NCI-H187 (cell line): Measurements from ENCODE around the gene NMT1.

Source experiments
- DNase-seq, 2 experiments: peaks; one replicate each; lab custom pipeline; 2025; lab: John Stamatoyannopoulos, UW

The NMT1 gene

GRCh38 chr17:45060797-45061605 is at the start of gene NMT1:
Gene NMT1 (plus strand): TSS chr17:45061317. CDS start chr17:45061330, 13 bp downstream.
- peak; percentile 97 to 98 for DNase-seq

DNA sequence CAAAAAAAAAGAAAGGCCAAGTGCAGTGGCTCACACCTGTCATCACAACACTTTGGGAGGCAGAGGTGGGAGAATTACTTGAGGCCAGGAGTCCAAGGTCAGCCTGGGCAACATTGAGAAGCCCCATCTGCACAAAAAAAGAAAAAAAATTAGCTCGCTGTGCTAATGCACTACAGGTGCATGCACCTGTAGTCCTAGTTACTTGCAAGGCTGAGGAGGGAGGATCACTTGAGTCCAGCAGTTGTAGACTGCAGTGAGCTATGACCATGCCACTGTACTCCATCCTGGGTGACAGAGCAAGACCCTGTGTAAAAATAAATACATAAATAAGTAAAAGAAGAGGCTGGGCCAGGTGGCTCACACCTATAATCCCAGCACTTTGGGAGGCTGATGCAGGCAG is 49.4 kb upstream of the NMT1 start:
- DNase-seq = no peak

GRCh38 chr17:45013021-45013997 is 47.8 kb upstream of the NMT1 start:
- peak in 1 of 2 experiments; percentile 21 for DNase-seq

GRCh38 chr17:45016237-45016636 is 44.9 kb upstream of the NMT1 start:
- DNase-seq = no peak

DNA sequence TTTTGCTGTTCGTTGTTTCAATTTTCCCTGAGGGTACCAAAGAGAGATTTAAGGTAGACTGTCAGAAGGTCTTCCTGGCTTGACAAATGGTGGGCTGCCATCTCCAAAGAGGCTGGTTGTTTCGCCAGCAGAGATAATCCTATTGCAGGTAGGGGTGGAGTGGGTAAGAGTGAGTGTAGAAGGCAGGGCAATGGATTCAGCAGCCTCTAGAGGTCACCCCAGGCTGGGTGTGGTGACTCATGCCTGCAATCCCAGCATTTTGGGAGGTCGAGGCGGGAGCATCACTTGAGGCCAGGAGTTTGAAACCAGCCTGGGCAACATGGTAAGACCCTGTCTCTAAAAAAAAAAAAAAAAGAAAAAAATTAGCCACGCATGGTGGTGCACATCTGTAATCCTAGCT is 44.3 kb upstream of the NMT1 start:
- no peak for DNase-seq

- DNase-seq = no peak
Measured at GRCh38 chr17:45018514-45018847, 42.6 kb upstream of the NMT1 start.

- DNase-seq = peak in 1 of 2 experiments; percentile 29
Measured at GRCh38 chr17:45018848-45019711, 42.0 kb upstream of the NMT1 start.

DNA sequence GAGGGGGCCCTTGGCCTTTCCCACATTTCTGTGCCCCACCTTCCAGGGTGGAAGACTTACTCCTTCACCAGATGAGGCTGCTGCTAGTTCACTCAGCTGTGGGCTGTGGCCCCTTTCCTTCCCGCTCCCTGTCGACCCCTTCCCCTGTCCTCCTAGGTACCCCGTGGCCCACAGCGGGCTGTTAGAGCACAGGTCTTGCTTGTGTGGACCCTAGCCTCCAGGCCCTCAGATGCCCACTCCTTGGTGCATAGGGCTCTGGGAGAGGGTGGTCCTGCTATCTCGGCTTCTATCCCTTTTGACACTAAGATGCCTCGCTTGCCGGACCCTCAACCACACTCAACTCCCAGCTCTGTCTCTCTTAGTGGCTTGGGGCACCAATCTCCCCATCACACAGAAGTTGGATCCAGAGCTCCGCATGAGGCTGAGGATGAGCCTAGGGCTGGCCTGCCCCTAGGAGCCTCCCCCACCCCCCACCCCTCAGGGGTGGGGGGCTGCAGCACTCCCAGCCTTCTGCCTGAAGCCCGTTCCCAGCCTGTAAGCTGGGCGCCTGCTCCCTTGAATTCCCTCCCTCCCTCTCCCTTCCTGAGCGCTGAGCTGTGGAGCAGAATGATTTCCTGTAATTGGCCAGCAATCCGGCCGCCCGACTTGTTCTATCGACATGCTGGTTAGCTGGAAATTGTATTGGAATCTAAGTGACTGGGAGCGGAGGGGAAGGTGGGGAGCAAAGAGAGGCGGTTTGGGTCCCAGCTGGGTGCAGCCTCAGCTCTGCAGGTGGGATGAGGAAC is 40.6 kb upstream of the NMT1 start:
- no peak for DNase-seq

DNA sequence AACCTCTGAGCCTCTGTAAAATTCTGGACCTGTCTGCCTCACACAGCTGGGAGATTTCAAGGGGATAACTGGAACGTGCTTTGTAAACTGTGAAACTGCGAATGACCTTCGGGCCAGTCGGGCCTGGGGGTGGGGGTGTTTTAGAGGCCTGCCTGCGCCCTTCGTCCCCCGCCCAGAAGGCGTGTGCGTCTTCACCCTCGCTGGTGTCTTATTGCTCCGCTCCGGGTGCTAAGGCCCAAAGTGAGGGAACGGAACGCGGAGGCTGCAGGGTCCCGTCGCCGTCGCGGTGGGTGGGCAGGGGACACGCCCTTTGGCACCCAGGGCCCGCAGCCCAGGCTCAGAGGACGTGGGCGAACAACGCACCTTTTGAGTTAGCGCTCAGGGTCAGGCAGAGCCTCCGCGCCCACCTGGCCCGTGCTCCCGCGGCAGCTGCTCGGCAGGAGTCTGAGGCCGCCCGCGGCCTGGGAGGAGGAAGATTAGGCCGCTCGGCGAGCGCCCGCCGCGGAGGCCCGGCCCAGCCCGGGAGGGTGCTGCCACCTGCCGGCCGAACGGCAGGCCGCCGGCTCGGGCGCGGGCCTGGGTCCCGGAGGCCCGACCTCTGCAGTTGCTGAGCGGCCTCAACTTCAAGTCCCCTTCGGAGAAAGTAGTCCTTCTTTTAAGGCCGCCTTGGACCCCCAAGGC is 39.4 kb upstream of the NMT1 start:
- peak in 1 of 2 experiments; percentile 9 for DNase-seq

DNA sequence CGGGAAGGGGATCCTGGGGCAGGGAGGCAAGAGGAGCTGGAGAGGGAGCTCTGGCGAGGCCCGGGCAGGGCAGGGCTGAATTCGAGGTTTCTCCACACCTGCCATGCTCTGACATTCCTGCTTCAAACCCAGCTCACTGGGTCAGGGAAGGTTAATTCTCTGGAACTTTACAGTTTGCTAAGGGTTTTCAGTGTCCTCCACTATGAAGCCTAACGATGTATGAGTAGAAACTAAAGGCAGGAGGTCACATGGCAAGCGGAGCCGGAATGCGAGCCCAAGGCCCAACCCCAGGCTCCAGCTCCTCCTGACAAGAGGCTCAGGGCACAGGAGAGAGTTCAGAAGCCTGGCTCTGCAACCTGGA is 38.8 kb upstream of the NMT1 start:
- DNase-seq = no peak

DNA sequence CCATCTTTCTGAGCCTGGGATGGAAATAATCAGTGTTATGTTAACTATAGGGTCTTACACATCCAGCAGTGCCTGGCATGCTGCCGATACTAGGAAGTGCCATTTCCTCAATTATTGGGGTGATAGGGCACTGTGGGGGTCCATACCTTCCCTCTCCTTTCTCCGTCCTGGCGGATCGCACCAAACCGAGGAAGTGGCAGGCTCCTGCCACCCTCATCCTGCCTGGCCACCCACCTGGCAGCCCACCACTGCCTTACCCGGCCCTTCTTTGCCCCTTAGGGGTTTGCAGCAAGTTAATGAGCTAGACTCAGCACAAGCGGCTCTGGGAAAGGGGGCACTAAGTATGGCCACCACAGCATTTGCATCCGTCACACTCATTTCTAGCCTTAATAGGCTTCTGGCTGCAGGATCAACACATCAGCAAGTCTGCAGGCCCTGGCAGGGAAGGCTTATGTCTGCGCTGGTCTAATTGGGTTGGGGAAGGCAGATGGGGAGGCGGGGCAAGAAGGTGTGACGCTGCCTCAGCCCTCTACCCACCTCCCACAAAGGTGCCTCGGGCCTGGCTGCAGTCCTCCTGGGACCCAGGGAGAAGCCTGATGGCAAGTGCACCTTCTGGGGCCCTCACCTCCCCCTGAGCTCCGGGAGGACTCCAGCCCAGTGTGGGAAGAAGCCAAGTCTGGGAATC is 38.3 kb upstream of the NMT1 start:
- DNase-seq = no peak

DNA sequence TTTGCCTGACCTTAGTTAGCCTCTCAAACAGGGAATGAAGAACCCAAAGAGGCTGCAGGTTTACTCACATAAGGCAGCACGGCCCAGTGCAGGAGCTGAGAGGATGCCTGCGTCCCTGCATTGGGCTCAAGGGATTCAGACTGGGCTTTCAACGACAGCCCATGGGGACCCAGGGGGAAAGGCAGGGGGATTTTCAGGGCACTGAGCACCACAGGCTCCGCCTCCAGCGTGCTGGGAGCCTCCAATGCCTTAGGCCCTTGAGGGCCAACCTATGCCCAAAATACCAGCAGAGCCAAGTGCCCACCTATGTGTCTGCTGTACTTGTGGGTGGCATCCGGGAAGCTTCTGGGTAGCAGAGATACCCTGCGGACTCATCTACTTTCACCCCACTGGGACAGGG is 32.0 kb upstream of the NMT1 start:
- DNase-seq = no peak

- DNase-seq = no peak
Measured at GRCh38 chr17:45029758-45030423, 31.2 kb upstream of the NMT1 start.

DNA sequence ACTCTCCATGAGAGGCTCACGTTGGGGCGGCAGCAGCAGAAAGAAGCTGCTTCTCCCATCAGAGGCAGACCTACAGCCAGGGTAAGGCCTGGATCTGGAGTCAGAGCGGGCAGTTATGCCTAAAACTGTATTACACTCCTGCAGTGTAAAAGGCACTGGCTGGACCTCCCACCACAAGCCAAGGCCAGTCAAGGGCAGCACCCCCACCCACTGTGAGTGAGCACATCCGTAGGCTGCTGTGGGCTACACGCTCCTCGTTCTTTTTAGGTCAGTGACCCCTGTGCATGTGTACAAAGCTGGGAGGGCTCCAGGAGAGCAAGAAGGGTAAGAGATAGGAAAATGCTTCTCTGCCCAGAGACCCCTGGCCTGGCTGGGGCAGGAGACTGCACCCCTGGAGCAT is 30.4 kb upstream of the NMT1 start:
- no peak for DNase-seq

- DNase-seq = no peak
Measured at GRCh38 chr17:45031231-45032173, 29.6 kb upstream of the NMT1 start.

- no peak for DNase-seq
Measured at GRCh38 chr17:45032174-45032541, 29.0 kb upstream of the NMT1 start.

DNA sequence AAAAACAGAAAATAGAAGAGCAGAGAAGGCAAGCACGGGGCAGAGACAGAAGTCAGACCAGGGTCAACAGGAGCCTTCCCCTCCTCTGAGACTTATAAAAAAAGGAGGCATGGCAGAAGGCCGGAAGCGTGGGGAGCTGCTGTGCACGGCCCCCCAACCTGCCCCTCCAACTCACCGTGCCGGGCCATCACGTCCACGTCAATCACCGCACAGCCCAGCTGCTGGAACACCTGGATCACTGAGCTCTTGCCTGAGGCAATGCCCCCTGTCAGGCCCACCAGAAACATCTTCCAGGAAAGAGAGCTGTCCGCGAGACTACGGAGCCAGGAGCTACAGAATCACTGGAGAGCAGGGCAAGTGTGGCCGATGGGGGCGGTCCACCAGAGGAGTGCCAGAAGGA is 26.5 kb upstream of the NMT1 start:
- DNase-seq = no peak

GRCh38 chr17:45035848-45036247 is 25.3 kb upstream of the NMT1 start:
- DNase-seq = no peak

- no peak for DNase-seq
Measured at GRCh38 chr17:45036691-45037090, 24.4 kb upstream of the NMT1 start.
